GM23338 (cell line): ENCODE results near the gene KIF1A.

Experiments
- CREB1 ChIP-seq: fragments of 250-450 bp; sonication (Bioruptor Pico); IDR thresholded peaks from 2 replicates; pipeline ENCODE4 v1.5.0; 2020; ENCODE audit warnings: low read depth, mild to moderate bottlenecking, moderate library complexity
- CTCF ChIP-seq, 2 experiments: fragments of 200-600 bp in 1 of 2; sonication (generic) in 1 of 2; conservative IDR thresholded peaks; 2 replicates each; pipeline versions ENCODE4 v1.5.1 to v1.6.1; 2016 to 2017; ENCODE audit warnings: antibody characterized with exemption in 2 of 2, low read depth in 2 of 2, mild to moderate bottlenecking in 2 of 2, moderate library complexity in 1 of 2
- EZH2 ChIP-seq: fragments of 200-600 bp; sonication (generic); IDR thresholded peaks from one replicate; pipeline ENCODE4 v1.8.0; 2017; ENCODE audit warnings: antibody characterized with exemption, mild to moderate bottlenecking, low read depth; ENCODE audit not compliant: unreplicated experiment
- EZH2phosphoT487 ChIP-seq: fragments of 200-600 bp; sonication (generic); IDR thresholded peaks from one replicate; pipeline ENCODE4 v1.8.1; 2018; ENCODE audit warnings: antibody characterized with exemption; ENCODE audit not compliant: unreplicated experiment
- JUNB ChIP-seq: IDR thresholded peaks from one replicate; pipeline ENCODE4 v1.6.1; 2016; ENCODE audit warnings: antibody characterized with exemption; ENCODE audit not compliant: unreplicated experiment
- POLR2AphosphoS5 ChIP-seq: IDR thresholded peaks from 2 replicates; pipeline ENCODE4 v1.6.1; 2016; ENCODE audit warnings: antibody characterized with exemption, low read depth
- REST ChIP-seq: IDR thresholded peaks from one replicate; pipeline ENCODE4 v1.6.1; 2018; ENCODE audit warnings: antibody characterized with exemption; ENCODE audit not compliant: unreplicated experiment
- ZNF462 ChIP-seq: fragments of 250-450 bp; sonication (Bioruptor Pico); IDR thresholded peaks from 2 replicates; pipeline ENCODE4 v1.5.0; 2020; ENCODE audit warnings: mild to moderate bottlenecking, moderate library complexity

- TF ChIP-seq CTCF (conservative IDR thresholded peaks at IDR 0.05; ENCODE audit: low read depth in 2 of 2), result no peak
- no peak for TF ChIP-seq CREB1 (CRISPR knock-in tag)
- TF ChIP-seq EZH2, result no peak
- TF ChIP-seq POLR2AphosphoS5, result no peak
- no peak for TF ChIP-seq ZNF462 (CRISPR knock-in tag)
- TF ChIP-seq JUNB, result no peak
- TF ChIP-seq REST, result no peak
- TF ChIP-seq EZH2phosphoT487, result no peak
Measured at GRCh38 chr2:240833724-240834285, 13.8 kb upstream of the KIF1A start.
